Activated naive CD8-positive, alpha-beta T cell treated with anti-CD3 and anti-CD28 coated beads, Interleukin-2, amount 50 U/mL, for 16 hours (primary cell): ENCODE measurements around the gene RDX.

Experiments
- DNase-seq: peaks from one replicate; pipeline ENCODE4 v3.0.0-alpha.2; 2020; ENCODE audit warnings: low read depth, low spot score

Gene RDX

DNA sequence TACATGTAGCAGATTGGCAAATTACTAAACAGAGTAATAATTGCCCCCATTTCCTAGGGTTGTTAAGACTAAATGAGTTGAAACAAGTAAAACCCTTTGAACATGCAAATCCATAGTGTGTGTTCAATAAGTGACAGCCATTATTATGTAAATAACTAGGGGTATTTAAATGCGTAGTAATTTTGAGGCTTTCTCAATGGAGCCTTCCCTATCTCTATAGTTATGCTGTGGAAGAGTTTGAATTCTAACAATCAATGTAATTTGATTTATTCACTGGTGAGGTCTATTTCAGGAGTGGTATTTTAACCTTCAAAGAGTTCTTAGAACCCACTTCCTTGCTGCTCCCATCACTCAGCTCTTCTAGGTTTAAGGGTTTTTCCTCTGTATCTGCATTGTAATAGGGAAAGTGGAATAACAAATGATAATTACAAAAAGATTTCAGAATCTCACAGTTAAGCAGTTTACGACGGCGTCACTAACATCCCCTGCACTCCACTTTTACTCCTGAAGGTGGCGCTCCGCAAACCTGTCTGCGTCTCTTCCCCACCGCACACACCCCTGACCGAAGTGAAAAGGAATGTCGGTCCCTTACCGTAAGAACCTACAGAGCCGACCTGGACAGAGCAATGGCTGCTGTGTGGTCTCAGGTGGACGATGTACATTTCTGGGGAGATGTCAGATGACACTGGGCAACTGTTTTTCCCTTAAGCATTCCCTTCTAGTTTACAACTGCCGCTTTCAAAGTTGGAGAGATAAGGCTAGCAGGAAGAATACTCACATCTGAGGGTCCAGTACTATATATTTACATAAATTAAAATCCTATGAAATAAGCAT lies 122.4 kb downstream of the RDX start:
- DNase-seq = peak; percentile 13

DNA sequence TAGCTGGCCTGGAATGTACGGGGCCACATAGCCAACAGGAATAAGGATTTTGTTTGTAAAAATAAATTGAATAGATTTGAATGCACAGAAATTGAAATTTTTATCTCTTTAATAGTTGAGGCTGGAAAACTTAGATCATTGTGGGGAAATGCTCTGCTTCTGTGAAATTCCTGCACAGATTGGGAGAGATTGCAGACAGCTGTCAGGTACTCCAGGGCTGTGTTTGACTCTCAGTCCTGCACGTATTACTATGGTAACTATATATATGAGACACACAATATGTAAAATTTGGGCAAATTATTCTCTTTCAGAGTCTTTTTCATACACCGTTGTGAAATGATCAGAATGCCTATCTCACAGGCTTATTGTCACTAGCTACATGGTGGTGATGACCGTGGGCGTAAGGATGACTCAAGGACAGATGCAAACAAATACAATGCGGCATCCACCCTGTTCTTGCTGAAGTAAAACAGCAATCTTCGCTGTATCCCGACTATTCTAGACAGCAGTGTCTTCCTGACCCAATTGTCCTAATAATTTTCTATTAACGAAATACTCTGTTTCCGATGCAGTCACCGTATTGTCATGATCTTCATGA lies 123.8 kb downstream of the RDX start:
- DNase-seq = no peak

GRCh38 chr11:110169738-110170137 lies 126.7 kb downstream of the RDX start:
- no peak for DNase-seq

DNA sequence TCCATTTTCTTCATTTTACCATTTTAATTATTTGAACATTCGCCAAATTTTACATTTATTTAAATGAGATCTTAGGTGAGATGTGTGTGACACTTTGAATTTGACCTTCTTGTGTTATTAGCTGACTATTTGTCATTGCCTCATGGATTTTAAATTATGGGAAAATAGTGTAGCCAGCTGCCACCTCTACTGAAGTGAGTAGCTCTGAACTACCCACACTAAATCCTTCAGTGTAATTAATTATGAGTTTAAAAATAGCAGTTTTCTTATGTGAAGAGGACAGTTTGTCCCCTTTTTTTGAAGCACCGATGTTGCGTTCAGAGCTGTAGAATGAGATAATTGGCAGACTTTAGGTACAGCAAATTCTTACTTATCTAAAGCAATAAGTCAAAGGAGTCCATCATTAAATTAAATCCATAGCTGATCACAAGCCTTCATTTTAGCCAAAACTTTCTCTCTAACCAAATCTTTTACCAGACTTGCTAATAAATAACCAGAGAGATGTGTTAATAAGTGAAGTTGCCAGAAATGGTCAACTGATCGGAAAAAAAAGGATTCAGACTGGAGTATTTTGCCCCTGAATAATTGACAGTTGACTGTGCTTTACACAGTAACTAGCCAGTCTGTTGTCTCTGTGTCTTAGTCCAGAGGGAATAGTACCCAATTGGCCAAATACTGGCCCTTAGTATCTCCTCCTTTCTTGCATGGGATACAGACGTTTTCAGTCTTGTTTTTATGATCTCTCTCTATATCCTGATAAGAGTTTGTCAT lies 128.2 kb downstream of the RDX start:
- DNase-seq = no peak

GRCh38 chr11:110165039-110165925 lies 131.1 kb downstream of the RDX start:
- no peak for DNase-seq

DNA sequence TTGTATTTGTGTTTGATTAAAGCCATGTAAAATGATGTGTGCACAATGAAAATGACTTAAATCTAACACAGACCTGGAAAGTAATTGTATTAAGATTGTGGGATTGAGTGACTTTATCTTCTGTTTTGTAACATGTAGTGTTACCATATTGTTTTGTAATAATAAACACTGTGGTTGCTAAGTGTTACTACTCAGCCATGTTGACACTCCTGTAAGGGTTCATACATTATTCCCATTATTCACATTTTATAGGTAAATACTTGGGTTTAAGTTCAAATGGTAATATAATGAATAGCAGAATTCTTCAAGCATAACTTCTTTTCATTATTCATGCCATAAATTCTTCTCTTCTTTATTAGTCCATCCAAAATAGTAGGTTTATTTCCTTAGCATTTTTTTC lies 134.2 kb downstream of the RDX start:
- DNase-seq = no peak

- no peak for DNase-seq
These were observed 135.4 kb downstream of the RDX start for GRCh38 chr11:110161061-110161460.

- no peak for DNase-seq
These were observed 136.0 kb downstream of the RDX start for GRCh38 chr11:110160437-110160836.

- DNase-seq = no peak
These were observed 136.4 kb downstream of the RDX start for GRCh38 chr11:110160016-110160415.

- no peak for DNase-seq
These were observed 136.9 kb downstream of the RDX start for GRCh38 chr11:110159476-110159875.

DNA sequence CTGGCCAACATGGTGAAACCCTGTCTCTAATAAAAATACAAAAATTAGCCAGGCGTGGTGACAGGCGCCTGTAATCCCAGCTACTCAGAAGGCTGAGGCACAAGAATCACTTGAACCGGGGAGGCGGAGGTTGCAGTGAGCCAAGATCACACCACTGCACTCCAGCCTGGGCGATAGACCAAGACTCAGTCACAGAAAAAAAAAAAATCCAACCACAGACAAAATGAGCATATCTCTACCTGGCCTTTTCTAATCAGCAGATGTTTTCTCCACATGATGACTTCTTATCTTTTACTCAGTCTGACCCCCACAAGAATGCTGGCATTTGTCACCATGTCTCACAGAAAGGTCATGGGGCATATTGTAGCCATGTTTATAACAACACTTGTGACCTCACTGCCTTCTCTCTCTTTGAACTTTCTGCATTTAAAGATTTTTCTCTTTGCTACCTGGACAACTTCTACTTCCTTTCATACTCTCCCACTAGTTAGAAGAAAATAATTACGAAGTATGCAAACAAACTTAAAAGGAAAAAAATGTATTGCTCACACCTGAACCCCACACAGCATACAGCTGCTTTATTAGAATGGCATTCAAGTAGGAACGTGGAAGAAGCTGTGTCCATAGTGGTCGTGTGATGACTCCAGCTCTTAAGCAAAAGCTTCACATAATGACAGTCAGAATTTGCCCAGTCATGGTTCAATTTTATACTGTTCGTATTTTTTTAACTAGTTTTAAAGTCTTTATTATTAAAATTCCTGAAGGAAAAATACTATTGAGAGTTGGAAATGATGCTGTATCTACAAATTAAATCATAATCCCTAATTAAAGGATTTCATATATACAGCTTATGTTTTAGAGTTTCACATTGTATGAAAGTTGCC lies 137.9 kb downstream of the RDX start:
- DNase-seq = no peak

GRCh38 chr11:110156503-110156902 lies 139.9 kb downstream of the RDX start:
- DNase-seq = no peak

DNA sequence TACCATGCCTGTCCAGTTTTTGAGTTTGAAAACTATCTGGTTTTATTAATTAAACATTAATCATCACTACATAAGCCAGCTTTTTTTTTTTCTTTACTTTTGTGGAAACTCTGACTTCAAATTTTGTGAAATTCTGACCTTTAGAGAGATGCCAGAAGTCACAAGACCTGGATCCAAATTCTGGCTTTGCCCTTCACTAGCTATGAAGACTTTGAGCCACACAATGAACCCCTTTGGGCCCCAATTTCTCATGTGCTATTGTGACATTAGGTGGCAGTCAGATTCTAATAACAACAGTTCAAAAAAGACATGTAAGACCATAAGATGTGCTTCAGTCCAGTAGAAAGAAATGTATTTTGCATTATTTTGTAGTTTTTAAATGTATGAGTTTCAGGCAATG lies 142.9 kb downstream of the RDX start:
- DNase-seq = no peak

DNA sequence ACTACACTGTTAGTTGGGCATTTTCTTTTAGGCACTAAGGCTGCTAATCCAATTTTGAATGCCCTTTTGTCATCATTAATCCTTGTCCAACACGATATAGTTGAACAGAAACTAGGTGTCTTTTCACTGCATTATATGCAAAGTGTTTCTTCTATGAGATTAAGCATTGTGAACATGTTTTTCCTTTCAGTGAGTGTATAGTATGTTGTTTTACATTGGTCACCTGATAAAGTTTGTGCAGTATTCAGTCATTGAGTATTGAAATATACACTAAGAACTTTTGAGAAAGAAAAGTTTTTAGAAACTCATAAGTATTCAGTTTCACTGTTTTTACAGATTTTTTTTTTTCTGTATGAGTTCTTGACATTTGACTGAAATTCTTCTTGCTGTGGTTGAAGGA lies 144.2 kb downstream of the RDX start:
- DNase-seq = no peak

GRCh38 chr11:110148775-110149744 lies 147.4 kb downstream of the RDX start:
- no peak for DNase-seq

- DNase-seq = no peak
These were observed 148.3 kb downstream of the RDX start for GRCh38 chr11:110147962-110148709.

DNA sequence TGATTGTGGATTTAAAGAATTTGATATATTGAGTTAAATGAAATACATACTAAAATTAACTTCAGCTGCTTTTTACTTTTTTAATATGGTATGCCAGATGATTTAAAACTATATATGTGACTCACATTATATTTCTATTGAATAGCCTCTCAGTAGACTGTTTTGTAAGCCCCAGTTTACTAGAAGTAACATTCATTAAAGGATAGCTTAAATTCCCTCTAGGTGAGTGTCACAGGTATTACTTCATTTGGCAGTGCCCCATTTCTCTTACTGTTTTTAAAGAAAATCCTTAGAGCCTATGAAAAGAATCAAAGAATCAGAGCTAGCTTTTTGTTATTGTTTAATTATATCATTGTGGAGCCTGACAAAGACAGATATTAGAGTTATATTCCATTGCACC lies 154.6 kb downstream of the RDX start:
- no peak for DNase-seq

DNA sequence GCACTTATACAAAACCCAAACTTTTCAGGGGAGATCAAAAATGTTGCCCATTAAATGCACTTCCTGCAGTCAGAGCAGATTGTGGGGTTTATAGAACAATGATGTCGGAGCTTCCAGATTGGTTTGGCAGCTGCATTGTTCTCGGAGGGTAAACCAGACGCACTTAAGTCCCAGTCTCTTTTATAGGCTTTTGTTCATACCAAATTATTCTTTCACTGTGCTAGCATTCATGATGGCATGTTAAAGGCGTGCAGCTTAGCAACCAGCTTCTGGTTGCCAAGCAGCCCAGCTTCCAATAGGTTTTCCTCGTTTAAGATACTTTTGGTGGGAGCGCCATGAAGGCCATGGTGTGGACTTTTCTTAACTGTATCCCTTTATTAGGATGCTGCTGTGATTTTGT lies 162.3 kb downstream of the RDX start:
- DNase-seq = no peak

GRCh38 chr11:110133160-110133559 lies 163.3 kb downstream of the RDX start:
- no peak for DNase-seq
